GM13977 (cell line): ENCODE results near the gene HSD17B10.
"Not testable (repeated sequence)": the region's sequence is repeated elsewhere in the genome, so short reads cannot be mapped to it uniquely, and the experiment has no call there.

Source experiments
- DNase-seq: peaks from one replicate; pipeline ENCODE4 v3.0.0; 2012; ENCODE audit warnings: low spot score
- CTCF ChIP-seq: IDR thresholded peaks from 2 replicates; pipeline ENCODE4 v1.5.1; 2012; ENCODE audit warnings: mild to moderate bottlenecking, control low read depth; ENCODE audit not compliant: insufficient read depth; ENCODE audit errors: extremely low read depth, missing control alignments
- in situ Hi-C: fragments of 300-500 bp; cut with MboI; formaldehyde crosslinking; loops from one replicate; pipeline ENCODE4 v1.12.0; 2022; ENCODE audit warnings: low sequenced_read_pairs, low pct_unique_long_range_greater_than_20kb, mixed read lengths, inconsistent platforms; ENCODE audit not compliant: unreplicated experiment

HSD17B10 gene

DNA sequence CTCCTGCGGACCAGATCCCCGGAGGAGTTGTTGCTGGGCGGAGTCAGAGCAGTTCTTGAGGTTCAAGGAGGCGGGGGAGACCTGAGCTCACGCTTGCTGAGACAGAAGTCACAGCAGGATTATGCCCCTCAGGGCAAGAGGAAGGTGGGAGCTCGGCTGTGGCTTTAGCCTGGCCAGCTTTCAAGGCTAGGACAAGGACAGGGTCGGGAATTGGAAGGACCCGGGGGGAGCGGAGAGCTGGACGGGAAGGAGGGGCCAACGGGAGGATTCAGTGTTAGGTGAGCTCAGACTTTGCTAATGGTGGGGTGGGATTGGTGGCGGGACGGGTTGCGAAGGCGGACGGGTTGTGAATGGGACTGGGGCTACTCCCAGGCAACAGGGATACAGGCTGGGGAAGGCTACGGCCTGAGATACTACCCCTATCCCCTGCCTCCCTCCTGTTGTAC, 11.3 kb downstream of the HSD17B10 start, which contains the start of gene RIBC1:
RIBC1 (plus strand) TSS at position 13 of the 446 bp plus-strand sequence. CDS start 3,404 bp downstream, outside the sequence.
- in situ Hi-C loops: no loop called here
- TF ChIP-seq CTCF: no peak
- DNase-seq: no peak

DNA sequence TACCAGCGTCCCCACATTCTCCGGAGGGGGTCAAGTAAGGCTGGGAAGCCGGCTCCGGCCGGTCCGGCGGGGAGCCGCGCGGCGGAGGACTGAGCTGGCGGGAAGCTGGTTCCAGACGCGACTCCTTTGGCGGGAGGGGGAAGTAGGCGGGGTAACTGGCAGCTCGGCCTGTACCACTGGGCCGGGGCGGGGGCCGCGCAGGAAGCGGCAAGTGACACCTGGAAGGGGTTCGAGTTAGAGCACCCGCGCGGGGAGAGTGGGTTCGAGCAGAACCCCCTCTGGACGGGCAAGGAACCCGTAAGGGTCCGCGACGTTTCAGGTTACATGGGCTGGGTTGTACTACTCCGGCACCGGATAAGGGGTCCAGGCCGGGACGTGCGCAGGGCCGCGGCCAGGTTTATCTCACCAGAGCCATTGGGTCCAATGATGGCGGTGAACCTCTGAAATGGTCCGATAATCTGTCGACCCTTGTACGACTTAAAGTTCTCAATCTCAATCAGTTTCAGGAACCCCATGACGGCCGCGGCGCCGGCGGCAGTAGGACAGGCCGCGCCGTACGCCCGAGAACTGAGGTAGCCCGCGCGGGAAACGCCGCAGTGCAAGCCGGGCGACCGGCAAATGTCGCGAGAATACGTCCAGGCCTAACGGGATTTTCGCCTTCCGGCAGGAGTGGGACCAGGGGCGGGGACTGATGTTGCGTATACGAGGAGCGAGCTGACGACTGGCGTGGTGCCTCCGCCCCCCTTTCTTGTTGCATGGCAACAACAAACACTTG, 11.9 kb downstream of the HSD17B10 start, which contains the start of gene SMC1A:
SMC1A (minus strand) TSS at position 569 of the 775 bp plus-strand sequence; CDS start at position 515, 54 bp downstream.
- in situ Hi-C loops: no loop called here
- peak; percentile 98 for DNase-seq
- no peak for TF ChIP-seq CTCF

- no peak for TF ChIP-seq CTCF
- in situ Hi-C loops: no loop called here
- no peak for DNase-seq
Measured at GRCh38 chrX:53421772-53422085, 12.4 kb downstream of the HSD17B10 start.

GRCh38 chrX:53421125-53421524, 13.0 kb downstream of the HSD17B10 start:
- no peak for TF ChIP-seq CTCF
- in situ Hi-C loops: no loop called here
- DNase-seq: no peak

- DNase-seq, in situ Hi-C loops: not testable (repeated sequence)
Measured at GRCh38 chrX:53420351-53420750, 13.8 kb downstream of the HSD17B10 start.

GRCh38 chrX:53412446-53412845, 21.7 kb downstream of the HSD17B10 start:
- in situ Hi-C loops: no loop called here
- no peak for TF ChIP-seq CTCF
- DNase-seq: no peak

DNA sequence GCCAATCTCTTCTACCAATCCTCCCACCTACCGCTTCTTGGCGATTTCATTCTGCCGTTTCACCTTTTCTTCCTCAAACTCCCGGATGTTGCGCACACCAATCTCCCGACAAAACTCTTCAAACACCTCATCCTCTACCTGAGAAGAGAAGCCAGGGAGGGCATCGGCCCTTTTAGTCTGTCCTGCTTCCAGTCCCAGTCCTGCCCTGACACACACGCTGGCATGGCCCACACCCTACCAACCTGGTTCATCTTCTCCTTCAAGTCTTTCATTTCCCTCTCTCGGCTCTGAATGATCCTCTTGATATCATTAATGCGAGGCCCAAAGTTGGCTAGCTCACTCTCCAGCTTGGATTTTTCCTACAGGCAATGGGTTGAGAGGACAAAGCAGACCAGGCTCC, 30.6 kb downstream of the HSD17B10 start:
- no peak for TF ChIP-seq CTCF
- in situ Hi-C loops: no loop called here
- DNase-seq: no peak
